PFSK-1 (cell line): Measurements from ENCODE around the gene WDR86.

Experiments
- POLR2AphosphoS5 ChIP-seq: IDR thresholded peaks from 2 replicates; pipeline ENCODE4 v1.6.1; 2012; ENCODE audit warnings: low read depth, mild to moderate bottlenecking, control low read depth, low read length, moderate library complexity
- SIN3A ChIP-seq: IDR thresholded peaks from 2 replicates; pipeline ENCODE4 v1.6.1; 2012; ENCODE audit warnings: mild to moderate bottlenecking, low read length, moderate library complexity, borderline replicate concordance; ENCODE audit not compliant: insufficient read depth
- TF ChIP-seq, protein P1 (sequence below), 2 experiments: IDR thresholded peaks; 2 replicates each; pipeline versions ENCODE4 v1.6.1 to v1.8.0; 2011 to 2012; ENCODE audit warnings: low read depth in 2 of 2, low read length in 2 of 2, control low read depth in 1 of 2, inconsistent platforms in 1 of 2, mild to moderate bottlenecking in 1 of 2, moderate library complexity in 1 of 2; ENCODE audit not compliant: insufficient read depth in 1 of 2

DNA sequence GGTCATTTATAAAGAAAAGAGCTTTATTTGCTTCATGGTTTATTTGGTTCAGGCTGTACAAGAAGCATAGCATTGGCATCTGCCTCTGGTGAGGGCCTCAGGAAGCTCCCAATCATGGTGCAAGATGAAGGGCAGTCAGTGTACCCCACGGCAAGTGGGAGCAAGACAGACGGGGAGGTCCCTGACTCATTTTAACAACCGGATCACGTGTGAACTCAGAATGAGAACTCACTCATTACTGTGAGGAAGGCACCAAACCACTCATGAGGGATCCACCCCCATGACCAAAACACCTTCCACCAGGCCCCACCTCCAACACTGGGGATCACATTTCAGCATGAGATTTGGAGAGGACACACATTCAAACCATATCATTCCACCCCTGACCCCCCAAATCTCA is 45.9 kb upstream of the WDR86 start:
- TF ChIP-seq POLR2AphosphoS5 = no peak
- TF ChIP-seq, protein P1, sequence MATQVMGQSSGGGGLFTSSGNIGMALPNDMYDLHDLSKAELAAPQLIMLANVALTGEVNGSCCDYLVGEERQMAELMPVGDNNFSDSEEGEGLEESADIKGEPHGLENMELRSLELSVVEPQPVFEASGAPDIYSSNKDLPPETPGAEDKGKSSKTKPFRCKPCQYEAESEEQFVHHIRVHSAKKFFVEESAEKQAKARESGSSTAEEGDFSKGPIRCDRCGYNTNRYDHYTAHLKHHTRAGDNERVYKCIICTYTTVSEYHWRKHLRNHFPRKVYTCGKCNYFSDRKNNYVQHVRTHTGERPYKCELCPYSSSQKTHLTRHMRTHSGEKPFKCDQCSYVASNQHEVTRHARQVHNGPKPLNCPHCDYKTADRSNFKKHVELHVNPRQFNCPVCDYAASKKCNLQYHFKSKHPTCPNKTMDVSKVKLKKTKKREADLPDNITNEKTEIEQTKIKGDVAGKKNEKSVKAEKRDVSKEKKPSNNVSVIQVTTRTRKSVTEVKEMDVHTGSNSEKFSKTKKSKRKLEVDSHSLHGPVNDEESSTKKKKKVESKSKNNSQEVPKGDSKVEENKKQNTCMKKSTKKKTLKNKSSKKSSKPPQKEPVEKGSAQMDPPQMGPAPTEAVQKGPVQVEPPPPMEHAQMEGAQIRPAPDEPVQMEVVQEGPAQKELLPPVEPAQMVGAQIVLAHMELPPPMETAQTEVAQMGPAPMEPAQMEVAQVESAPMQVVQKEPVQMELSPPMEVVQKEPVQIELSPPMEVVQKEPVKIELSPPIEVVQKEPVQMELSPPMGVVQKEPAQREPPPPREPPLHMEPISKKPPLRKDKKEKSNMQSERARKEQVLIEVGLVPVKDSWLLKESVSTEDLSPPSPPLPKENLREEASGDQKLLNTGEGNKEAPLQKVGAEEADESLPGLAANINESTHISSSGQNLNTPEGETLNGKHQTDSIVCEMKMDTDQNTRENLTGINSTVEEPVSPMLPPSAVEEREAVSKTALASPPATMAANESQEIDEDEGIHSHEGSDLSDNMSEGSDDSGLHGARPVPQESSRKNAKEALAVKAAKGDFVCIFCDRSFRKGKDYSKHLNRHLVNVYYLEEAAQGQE (IDR thresholded peaks at IDR 0.05; ENCODE audit: insufficient read depth in 1 of 2, low read depth in 2 of 2, low read length in 2 of 2) = no peak
- no peak for TF ChIP-seq SIN3A
